ENCODE results near the gene RALA. TPM values are rescaled to one million over a fixed set of nuclear protein-coding genes. Genes with fewer than 3 reads are reported as not detected.

RALA gene, protein sequence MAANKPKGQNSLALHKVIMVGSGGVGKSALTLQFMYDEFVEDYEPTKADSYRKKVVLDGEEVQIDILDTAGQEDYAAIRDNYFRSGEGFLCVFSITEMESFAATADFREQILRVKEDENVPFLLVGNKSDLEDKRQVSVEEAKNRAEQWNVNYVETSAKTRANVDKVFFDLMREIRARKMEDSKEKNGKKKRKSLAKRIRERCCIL
- total RNA-seq (1 to 10 TPM; 5.7 to 8.3 TPM), polyA plus RNA-seq (10 to 100 TPM; 10.1 to 18.8 TPM)

DNA sequence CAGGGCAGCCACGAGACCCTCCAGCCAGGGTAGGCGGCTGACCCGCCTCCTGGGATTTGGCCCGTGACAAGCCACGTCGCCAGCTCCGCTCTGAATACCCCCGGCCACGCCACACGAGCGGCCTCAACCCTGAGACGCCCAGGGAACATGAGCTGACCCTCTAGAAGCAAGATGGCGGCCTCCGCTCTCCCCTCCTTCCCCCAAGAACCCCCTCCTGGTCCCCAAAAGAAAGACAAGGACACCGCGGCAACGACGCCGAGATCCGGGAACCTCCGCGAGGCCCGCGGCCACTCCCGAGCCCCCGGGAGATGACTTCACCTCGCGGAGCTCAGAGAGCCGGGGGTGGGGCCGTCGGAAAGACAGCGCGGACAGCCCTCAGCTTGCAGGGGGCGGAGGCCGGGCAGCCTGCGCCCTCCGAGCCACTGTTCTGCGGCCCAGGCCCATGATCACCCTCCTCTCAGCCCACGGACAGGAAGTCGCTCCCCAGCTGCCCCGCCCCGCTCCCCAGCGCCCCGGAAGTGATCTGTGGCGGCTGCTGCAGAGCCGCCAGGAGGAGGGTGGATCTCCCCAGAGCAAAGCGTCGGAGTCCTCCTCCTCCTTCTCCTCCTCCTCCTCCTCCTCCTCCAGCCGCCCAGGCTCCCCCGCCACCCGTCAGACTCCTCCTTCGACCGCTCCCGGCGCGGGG is at the start of gene RALA:
TSS of gene RALA (plus strand) at position 526 of the 685 bp plus-strand sequence. CDS start 63,096 bp downstream, outside the sequence.
- peak within 1 kb of the TSS; percentile 80 to 98 (median 95) for H3K4me3 ChIP-seq (ENCODE audit: low read depth in 1 of 3, low read length in 3 of 3)
- peak within 1 kb of the TSS; percentile 61 to 80 for H3K27ac ChIP-seq (ENCODE audit: low read depth in 1 of 2, low read length in 2 of 2)
- DNase-seq (ENCODE audit: low spot score): peak; percentile 91
- H3K9me3 ChIP-seq (ENCODE audit: control insufficient read depth in 4 of 4, low read length in 3 of 4): no peaks in the 10 kb centered on the region
- TF ChIP-seq HNF4A (conservative IDR thresholded peaks at IDR 0.05): no peak
- TF ChIP-seq, protein P1, sequence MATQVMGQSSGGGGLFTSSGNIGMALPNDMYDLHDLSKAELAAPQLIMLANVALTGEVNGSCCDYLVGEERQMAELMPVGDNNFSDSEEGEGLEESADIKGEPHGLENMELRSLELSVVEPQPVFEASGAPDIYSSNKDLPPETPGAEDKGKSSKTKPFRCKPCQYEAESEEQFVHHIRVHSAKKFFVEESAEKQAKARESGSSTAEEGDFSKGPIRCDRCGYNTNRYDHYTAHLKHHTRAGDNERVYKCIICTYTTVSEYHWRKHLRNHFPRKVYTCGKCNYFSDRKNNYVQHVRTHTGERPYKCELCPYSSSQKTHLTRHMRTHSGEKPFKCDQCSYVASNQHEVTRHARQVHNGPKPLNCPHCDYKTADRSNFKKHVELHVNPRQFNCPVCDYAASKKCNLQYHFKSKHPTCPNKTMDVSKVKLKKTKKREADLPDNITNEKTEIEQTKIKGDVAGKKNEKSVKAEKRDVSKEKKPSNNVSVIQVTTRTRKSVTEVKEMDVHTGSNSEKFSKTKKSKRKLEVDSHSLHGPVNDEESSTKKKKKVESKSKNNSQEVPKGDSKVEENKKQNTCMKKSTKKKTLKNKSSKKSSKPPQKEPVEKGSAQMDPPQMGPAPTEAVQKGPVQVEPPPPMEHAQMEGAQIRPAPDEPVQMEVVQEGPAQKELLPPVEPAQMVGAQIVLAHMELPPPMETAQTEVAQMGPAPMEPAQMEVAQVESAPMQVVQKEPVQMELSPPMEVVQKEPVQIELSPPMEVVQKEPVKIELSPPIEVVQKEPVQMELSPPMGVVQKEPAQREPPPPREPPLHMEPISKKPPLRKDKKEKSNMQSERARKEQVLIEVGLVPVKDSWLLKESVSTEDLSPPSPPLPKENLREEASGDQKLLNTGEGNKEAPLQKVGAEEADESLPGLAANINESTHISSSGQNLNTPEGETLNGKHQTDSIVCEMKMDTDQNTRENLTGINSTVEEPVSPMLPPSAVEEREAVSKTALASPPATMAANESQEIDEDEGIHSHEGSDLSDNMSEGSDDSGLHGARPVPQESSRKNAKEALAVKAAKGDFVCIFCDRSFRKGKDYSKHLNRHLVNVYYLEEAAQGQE (IDR thresholded peaks at IDR 0.05): no peak
- TF ChIP-seq EGR1 (IDR thresholded peaks at IDR 0.05; ENCODE audit: low read depth in 2 of 2): peak in 1 of 2 donors; percentile 30
- no peak for TF ChIP-seq MAX (IDR thresholded peaks at IDR 0.05)
- peak; percentile 88 for TF ChIP-seq YY1 (IDR thresholded peaks at IDR 0.05)
- TF ChIP-seq JUND (IDR thresholded peaks at IDR 0.05): no peak
- TF ChIP-seq GABPA (IDR thresholded peaks at IDR 0.05 in 1 of 2, conservative IDR thresholded peaks at IDR 0.05 in 1 of 2): peak; percentile 92 to 97
- peak; percentile 60 for TF ChIP-seq TAF1 (conservative IDR thresholded peaks at IDR 0.05)
- TF ChIP-seq FOXA1 (IDR thresholded peaks at IDR 0.05): no peak
- TF ChIP-seq RXRA (IDR thresholded peaks at IDR 0.05): no peak
- H3K36me3 ChIP-seq (ENCODE audit: control insufficient read depth in 4 of 4, insufficient read depth in 3 of 4, low read depth in 1 of 4, low read length in 3 of 4): no peaks in the 10 kb centered on the region
- peak within 1 kb of the TSS; percentile 63 to 83 for H3K9ac ChIP-seq (ENCODE audit: low read depth in 1 of 2, low read length in 2 of 2)
- H3K27me3 ChIP-seq (ENCODE audit: control insufficient read depth in 4 of 4, insufficient read depth in 4 of 4, low read length in 3 of 4): no peaks in the 10 kb centered on the region
- WGBS: under 1% methylated on average over 56 of the region's 56 CpGs
- H3K4me1 ChIP-seq (ENCODE audit: control insufficient read depth in 4 of 4, insufficient read depth in 4 of 4, low read length in 3 of 4): peaks cover 6 to 23% (median 15%) of the 10 kb centered on the region in 4 donors

DNA sequence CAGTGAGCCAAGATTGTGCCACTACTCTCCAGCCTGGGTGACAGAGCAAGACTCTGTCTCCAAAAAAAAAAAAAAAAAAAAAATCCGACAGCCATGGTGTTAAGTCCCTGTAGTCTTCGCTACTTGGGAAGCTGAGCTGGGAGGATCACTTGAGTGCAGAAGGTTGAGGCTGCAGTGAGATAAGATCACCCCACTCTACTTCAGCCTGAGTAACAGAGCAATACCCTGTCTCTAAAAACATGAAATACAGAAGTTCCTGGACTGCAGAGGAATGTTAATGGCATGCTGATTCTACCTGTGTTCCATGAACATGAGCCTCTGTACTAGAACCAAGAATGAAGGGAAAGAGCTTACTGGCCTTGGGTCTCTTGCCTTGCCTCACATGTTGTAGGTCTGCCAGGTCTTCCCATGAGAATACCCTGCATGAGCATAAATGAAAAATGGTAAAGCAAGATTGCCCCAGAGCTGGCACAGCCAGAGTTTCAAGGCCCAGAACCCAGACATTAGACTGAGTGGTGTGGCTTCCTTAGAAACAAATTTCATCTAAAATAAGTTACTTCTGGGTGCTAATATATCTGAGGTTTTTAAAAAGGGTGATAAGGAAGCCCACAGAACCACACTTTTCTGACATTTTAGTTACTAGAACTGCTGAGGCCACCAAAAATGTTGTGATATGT is 48.6 kb upstream of the RALA start:
- Histone ChIP-seq H3K27ac (ENCODE audit: low read depth in 1 of 2, low read length in 2 of 2) (no peak overlapping the region), H3K4me1 (ENCODE audit: control insufficient read depth in 4 of 4, insufficient read depth in 4 of 4, low read length in 3 of 4) (no peaks in the 10 kb centered on the region), H3K36me3 (ENCODE audit: control insufficient read depth in 4 of 4, insufficient read depth in 3 of 4, low read depth in 1 of 4, low read length in 3 of 4) (peaks cover 1 to 12% (median 9%) of the 10 kb centered on the region in 4 donors), H3K4me3 (ENCODE audit: low read depth in 1 of 3, low read length in 3 of 3) (no peak overlapping the region), H3K27me3 (ENCODE audit: control insufficient read depth in 4 of 4, insufficient read depth in 4 of 4, low read length in 3 of 4) (no peaks in the 10 kb centered on the region), H3K9ac (ENCODE audit: low read depth in 1 of 2, low read length in 2 of 2) (no peak overlapping the region), H3K9me3 (ENCODE audit: control insufficient read depth in 4 of 4, low read length in 3 of 4) (no peaks in the 10 kb centered on the region)
- 91% methylated on average over 2 of the region's 2 CpGs for WGBS
- no peak for DNase-seq (ENCODE audit: low spot score)
- TF ChIP-seq SP1 (IDR thresholded peaks at IDR 0.05) (no peak), NR2F2 (IDR thresholded peaks at IDR 0.05) (no peak), YY1 (IDR thresholded peaks at IDR 0.05) (no peak), RXRA (IDR thresholded peaks at IDR 0.05) (no peak), HNF4G (IDR thresholded peaks at IDR 0.05) (no peak), HNF4A (conservative IDR thresholded peaks at IDR 0.05) (no peak), JUND (IDR thresholded peaks at IDR 0.05) (no peak), GABPA (IDR thresholded peaks at IDR 0.05 in 1 of 2, conservative IDR thresholded peaks at IDR 0.05 in 1 of 2) (no peak), MAX (IDR thresholded peaks at IDR 0.05) (no peak), FOXA2 (IDR thresholded peaks at IDR 0.05) (no peak)
- TF ChIP-seq, protein P2, sequence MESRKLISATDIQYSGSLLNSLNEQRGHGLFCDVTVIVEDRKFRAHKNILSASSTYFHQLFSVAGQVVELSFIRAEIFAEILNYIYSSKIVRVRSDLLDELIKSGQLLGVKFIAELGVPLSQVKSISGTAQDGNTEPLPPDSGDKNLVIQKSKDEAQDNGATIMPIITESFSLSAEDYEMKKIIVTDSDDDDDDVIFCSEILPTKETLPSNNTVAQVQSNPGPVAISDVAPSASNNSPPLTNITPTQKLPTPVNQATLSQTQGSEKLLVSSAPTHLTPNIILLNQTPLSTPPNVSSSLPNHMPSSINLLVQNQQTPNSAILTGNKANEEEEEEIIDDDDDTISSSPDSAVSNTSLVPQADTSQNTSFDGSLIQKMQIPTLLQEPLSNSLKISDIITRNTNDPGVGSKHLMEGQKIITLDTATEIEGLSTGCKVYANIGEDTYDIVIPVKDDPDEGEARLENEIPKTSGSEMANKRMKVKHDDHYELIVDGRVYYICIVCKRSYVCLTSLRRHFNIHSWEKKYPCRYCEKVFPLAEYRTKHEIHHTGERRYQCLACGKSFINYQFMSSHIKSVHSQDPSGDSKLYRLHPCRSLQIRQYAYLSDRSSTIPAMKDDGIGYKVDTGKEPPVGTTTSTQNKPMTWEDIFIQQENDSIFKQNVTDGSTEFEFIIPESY (IDR thresholded peaks at IDR 0.05): no peak
- TF ChIP-seq, protein P3, sequence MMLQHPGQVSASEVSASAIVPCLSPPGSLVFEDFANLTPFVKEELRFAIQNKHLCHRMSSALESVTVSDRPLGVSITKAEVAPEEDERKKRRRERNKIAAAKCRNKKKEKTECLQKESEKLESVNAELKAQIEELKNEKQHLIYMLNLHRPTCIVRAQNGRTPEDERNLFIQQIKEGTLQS (IDR thresholded peaks at IDR 0.05): no peak
- TF ChIP-seq, protein P1 (IDR thresholded peaks at IDR 0.05): no peak

All from liver (tissue), 9 donors.